ENCODE results near the gene WDR62.
A peak's percentile ranks its signal among the peaks of the same experiment; 100 is the strongest.

Gene WDR62

DNA sequence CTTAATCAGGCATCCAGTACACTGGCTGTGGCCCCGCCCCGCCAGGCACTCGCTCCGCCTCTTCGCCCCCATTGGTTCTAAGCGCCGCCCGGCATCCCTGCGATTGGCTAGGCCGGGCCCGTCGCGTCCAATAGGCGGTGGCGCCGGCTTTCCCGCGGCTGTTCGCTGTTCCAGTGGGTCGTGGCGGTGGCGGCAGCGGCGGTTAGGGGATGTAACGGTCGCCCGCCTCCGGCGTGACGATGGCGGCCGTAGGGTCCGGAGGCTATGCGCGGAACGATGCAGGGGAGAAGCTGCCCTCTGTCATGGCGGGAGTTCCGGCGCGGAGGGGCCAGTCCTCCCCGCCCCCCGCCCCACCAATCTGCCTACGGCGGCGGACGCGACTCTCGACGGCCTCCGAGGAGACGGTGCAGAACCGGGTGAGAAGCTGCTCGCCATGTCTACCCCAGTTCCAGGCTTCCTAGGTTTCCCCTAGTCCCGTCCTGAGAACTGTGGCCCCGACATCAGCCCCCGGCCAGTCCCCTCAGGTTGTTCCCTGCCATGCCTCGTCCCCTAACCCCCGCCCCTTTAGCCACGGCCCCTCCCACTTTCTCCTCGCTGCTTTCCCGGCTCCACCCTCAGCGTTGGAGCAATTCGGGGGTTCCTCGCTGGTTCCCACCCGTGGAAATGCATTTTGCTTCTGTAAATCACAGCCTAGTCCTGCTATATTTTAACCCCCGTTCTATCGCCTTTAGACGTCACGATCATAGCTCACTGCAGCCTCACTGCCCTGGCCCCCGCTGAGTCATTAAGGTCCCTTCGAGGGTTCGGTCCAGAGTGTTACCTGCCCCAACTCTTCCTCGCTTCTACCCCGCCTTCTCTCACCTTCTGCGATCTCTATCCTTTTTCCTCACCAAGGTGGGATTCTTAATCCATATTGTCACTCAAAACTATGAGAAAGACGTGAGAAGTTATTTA is at the start of gene WDR62:
Gene WDR62, plus strand, starts transcription at position 165 of the 954 bp plus-strand sequence. Its CDS starts 75 bp downstream, at position 240.
- peak; percentile 88 for DNase-seq

- DNase-seq: no peak
Measured at GRCh38 chr19:36006955-36007354, 47.7 kb upstream of the WDR62 start.

DNA sequence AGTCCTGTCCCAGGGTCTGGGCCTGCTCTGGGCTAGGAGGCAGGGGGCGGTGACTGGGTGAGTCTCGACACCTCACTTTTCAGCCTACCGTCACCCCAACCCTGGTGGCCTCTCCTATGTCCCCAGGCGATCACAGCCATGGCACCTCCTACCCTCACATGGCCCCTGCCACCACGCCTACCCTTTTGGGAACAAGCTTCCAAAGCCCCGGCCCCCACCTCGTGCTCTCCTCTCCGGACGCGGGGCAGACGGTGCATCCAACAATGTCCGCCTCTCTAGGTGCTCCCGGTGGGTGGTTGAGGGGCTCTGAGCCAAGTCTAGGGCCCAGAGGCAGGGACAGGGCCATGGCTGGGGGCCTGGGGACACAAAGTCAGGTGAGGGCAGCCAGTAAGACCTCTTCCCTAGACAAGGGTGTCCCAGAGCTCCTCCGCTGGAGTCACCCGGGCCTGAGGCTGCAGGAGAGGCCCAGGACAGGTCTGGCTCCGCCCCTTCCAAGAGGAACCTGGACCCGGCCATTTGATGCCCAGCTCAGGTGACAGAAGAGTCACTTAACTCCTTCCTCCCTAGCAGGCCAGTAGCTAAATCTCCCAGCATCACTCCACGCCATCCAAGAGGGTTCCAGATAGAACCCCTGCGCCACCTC is 46.2 kb upstream of the WDR62 start, which contains the start of gene SYNE4:
Gene SYNE4, minus strand, starts transcription at position 478 of the 643 bp plus-strand sequence. Its CDS starts 132 bp downstream, at position 346.
- DNase-seq: no peak

DNA sequence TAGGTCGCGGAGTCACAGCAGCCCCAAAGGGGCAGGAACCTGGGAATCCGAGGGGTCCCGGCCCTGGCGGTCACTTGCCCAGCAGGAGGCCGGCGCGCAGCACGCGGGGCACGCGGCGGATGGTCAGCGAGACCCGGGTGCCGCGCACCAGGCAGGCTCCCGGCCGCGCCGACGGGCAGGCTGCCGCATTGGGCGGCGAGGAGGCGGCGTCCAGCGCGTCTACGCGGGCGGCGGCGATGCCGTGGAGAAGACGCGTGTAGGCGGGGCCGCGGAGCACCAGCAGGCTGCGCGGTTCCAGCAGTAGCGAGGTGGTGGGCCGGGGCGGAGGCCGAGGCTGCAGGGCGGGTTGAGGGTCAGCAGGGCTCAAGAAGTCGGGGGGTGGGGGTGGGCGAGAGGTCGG is 45.5 kb upstream of the WDR62 start:
- DNase-seq: no peak

DNA sequence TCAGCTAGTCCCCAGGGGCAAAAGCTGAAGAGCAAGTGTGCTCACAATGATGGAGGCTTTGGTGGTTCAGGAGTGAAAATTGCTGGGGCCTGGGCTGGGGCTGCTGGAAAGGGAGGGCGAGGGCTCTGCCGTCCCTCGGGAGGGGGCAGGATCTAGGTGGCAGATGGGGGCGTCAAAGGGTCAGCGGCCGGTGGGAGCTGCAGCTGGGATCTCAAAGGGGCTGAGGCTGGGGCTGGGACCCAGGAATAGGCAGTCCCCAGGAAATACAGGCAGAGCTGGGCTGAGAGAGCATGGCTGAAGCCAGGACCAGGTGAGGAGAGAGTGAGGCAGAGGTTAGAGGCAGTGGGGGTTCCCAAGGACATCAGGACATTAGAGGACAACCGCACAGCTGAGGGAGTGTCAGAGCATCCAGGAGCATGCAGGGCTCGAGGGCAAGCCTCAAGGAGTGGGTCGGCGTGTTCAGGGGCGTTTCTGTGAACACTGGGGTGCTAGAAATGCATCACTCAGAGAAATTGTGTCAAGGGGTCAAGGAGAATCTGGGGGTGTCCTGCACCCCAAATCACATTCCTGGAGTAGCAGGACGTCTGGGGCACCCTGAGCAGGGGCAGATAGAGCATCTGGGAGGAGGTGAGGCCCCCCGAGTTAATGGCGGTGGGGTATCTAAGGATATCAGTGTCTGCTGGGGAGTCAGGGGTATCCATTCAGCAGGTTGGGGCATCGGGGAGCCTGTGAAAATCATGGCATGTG is 44.9 kb upstream of the WDR62 start:
- DNase-seq: no peak

GRCh38 chr19:36010402-36010801 is 44.3 kb upstream of the WDR62 start:
- no peak for DNase-seq

DNA sequence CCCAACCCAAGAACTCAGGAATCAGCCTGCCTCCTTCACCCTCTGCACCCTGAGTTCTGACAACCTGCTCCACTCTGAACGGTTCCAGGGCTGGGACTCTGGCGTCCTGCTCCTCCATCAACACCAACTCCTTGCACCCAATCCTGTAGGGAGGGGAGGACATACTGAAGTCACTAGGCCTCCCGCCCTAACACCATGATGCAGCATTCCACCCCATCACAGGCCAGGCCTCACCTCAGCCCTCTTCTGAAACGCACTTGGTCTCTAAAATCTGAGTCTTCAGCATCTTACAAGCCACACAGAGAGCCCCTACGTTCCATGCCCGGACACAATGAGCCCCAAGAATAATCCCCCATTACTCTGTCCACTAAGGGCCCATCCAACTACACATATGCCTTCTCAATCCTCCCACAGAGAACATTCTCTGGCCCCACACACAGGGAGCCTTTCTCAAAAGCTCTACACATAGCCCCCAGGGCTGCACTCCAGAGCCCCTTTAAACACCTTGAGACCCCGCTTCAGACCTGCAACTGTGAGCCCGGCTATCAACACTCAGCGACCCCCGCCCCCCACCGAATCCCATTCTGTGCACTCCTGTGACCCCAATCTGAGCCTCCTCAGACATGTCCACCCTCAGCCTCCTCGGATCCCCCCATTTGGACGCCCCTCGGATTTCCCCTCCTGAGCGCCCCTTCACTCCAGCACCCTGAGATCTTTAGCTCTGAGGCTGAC is 41.3 kb upstream of the WDR62 start:
- no peak for DNase-seq

DNA sequence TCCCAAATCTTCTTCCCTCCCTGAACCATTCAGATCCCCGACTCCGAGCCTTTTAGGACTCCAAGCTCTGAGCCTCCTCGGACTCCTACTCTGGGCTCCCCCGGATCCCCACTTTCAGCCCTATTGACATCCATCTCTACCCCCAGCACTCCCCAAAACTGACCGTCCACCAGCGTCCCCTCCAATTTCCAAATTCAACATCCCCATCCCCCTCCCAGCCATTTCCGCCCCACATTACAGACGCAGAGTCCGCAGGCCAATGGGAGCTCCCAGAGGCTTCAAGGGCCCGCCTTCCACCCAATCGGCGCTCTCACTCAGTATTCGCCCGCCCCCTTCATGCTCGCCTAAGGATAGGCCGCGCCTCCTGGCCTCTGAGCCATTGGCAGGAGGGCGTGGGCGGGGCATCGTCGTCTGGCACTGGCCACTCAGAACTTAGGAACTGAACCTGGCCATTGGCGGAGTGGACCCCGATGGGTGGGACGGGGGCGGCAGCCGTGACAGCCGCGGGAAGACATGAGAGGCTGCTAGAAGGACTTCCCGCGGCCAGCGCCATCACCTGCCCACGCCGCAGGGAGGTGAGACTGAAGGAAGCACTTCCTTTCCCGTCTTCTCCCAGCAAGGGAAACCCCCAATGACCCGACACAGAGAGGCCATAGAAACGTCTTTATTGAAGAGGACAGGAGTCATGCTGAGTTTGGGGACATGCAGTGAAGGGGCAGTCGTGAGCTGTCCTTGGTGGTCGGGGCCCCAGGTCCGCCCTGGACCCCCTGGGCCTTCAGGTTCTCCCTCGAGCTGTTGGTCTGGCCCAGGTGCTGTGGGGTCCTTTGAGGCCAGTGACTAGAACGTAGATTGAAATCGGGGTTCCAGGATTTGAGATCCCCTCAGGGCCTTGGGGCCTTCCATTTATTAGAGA is 40.4 kb upstream of the WDR62 start, which contains the start of gene ALKBH6:
Gene ALKBH6, minus strand, starts transcription at position 202 of the 913 bp plus-strand sequence. CDS start 816 bp downstream, outside the sequence.
- peak; percentile 98 for DNase-seq

DNA sequence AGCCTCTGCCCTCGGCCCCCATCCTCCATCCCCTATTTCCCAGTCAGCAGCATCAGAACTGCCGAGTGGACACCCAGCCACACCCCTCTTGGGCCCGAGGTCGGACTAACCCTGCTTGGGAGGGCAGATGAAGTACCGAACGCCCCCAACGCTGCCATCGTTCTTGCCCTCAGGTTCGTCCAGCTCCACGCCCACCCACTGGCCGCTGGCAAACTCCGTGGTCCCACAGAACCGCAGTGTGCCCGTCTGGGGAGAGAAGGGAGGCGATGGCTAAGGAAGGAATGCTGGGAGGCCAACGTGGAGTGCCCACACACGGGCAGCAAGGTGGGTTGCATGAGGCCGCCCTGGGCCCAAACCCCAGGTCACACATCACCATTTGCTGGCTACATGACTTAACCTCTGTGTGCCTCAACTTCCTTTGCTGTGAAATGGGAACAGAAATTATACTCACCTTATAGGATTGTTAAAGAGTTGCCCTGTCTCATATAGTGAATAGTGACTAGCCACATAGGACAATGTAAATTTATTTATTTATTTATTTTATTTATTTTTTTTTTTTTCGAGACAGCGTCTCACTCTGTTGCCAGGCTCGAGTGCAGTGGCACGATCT is 35.5 kb upstream of the WDR62 start:
- DNase-seq: no peak

DNA sequence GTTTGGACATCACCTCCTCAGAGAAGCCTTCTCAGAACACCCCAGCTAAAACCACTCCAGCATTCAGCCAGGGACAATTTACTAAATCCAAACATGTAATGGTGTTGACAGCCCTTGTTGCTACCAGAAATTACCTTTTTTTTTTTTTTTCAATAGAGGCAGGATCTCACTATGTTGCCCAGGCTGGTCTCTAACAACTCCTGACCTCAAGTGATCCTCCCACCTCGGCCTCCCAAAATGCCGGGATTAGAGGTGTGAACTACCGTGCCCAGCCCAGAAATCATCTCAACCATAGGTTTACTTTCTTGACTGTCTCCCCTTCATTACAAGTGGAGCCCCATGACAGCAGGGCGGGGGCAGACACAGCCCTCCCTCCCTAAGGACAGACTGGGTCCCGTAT is 31.3 kb upstream of the WDR62 start:
- no peak for DNase-seq

- DNase-seq: no peak
Measured at GRCh38 chr19:36025541-36025940, 29.2 kb upstream of the WDR62 start.

- DNase-seq: no peak
Measured at GRCh38 chr19:36026091-36026876, 28.4 kb upstream of the WDR62 start.

GRCh38 chr19:36027696-36028095 is 27.0 kb upstream of the WDR62 start:
- no peak for DNase-seq

DNA sequence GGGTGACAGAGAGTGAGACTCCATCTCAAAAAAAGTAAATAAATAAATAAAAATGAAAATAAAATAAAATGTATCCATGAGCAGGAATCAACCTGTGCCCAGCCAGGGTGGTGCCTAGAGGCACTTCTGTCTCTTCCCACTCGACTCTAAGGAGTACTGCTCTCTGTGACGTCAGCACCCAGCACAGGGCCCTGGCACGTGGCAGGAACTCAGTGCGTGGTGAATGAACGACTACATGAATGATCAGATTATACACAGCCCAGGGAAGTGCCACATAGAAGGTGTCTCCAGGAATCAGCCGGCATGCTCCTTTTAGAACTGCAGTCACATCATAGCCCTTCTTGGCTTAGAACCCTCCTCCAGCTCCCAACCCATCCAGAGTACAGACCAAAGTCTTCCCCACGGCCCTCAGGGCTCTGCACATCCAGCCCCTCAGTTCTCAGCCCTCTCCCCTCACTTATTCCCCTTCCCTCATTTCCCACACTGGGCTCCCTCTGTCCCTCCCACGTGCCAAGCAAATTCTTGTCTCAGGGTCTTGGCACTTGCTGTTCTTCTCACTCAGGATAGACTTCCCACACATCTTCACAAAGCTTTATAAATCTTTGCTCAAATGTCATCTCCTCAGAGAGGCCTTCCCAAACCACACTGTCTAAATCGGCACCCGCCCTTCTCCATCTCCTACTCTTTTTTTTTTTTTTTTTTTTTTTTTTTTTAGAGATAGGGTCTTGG is 26.2 kb upstream of the WDR62 start:
- no peak for DNase-seq

DNA sequence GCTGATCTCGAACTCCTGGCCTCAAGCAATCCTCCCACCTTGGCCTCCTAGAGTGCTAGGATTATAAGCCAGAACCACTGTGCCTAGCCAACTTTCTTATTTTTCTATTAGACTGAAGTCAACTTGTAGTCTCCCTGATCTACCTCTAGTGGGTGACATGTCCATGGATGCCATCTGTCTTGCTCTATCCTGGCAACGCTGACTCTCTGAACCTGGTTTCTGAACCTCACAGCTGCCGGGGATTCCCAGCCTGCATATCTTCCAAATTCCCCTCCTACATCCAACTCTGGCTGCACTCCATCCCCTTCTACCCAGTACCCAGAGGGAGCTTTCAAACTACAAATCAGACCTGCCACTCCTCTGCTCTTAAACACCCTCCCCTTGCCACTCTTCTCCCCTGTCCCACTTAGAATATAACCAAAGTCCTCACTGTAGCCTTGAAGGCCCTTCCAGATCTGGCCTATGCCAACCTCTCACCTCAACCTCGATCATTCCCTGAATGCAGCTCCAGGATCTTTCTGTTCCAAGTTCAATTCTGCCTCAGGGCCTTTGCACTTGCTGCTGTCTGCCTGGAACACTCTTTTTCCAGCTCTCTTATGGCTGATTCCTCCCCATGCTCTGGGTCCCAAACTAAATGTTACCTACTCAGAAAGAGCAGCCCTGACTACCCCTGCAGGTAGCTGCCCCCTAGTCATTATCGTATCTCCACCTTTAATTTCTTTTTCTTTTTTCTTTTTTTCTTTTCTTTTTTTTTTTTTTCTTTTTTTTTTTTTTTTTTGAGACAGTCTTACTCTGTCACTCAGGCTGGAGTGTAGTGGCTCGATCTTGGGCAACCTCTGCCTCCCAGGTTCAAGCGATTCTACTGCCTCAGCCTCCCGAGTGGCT is 24.2 kb upstream of the WDR62 start:
- DNase-seq: no peak

- DNase-seq: no peak
Measured at GRCh38 chr19:36031308-36031707, 23.4 kb upstream of the WDR62 start.

GRCh38 chr19:36032251-36033104 is 22.2 kb upstream of the WDR62 start, which contains the start of gene CLIP3:
Gene CLIP3 (minus strand): TSS chr19:36032873. CDS start chr19:36032357, 516 bp downstream.
- no peak for DNase-seq

All from NCI-H1048 (cell line).